Epithelial cell of esophagus (primary cell): ENCODE data around the gene COMMD3.
A peak's percentile ranks its signal among the peaks of the same experiment; 100 is the strongest.

Experiments used
- DNase-seq: peaks from one replicate; pipeline ENCODE4 v3.0.0; 2010; ENCODE audit warnings: low read depth
- H3K4me3 ChIP-seq: 2 replicates; pipeline ENCODE4 v1.5.1; 2011; ENCODE audit warnings: mild to moderate bottlenecking, low read length, control low read depth
- CTCF ChIP-seq: IDR thresholded peaks from 2 replicates; pipeline ENCODE4 v1.5.1; 2011; ENCODE audit warnings: low read depth, mild to moderate bottlenecking, low read length, control low read depth, inconsistent platforms; ENCODE audit not compliant: insufficient read depth; ENCODE audit errors: missing control alignments

Gene COMMD3

DNA sequence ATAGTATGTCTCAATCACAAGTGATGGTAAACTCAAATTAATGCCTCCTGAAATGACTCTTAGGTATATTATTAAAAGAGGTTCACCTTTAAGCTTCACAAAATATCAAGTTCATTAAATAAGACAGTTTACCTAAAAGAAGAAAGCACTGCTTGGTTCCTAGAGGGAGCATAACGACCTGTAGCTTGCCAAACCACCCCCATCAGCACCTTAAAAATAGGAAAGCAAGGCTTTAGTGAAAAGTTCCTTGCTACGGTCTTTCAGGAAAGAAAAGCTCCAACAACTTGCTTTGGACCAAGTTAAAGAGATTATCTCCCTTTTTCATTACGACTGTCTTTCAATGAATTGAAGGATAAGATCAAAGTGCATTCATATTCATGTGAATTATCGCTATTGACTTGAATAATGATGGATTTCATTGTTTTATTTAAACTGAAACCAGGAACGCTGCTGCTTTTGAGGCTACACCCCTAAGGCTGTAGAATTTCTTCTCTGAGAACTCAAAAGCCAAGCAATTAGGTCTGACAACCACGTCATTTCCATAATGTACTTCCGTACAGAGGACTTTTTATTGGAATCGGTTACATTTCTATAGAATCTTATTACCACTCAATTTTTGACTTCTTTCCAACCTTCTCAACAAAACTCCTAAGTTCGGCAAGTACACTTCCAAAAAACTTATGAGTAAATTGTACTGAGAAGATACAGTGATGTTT, 22.2 kb downstream of the COMMD3 start:
- DNase-seq = no peak
- no peak overlapping the region for H3K4me3 ChIP-seq
- no peak for TF ChIP-seq CTCF

DNA sequence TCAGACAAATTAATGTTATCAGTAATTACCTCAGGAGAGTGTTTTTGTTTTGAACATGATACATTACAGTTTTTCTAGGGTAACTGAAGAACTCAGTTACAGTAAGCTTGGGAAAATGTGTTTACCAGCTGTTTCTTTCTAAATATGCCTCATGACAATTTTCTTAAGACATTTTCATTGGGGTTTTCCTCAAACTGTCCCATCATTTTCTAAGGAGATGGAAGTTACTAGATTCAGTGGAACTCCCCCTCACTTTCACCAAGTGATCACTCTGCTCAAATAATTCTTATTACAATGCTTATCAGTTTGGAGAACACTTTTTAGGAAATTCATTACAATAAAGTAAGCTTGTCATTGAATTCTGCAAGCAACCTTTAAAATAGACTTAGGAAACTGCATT, 22.7 kb downstream of the COMMD3 start:
- no peak overlapping the region for H3K4me3 ChIP-seq
- TF ChIP-seq CTCF = no peak
- DNase-seq = no peak

DNA sequence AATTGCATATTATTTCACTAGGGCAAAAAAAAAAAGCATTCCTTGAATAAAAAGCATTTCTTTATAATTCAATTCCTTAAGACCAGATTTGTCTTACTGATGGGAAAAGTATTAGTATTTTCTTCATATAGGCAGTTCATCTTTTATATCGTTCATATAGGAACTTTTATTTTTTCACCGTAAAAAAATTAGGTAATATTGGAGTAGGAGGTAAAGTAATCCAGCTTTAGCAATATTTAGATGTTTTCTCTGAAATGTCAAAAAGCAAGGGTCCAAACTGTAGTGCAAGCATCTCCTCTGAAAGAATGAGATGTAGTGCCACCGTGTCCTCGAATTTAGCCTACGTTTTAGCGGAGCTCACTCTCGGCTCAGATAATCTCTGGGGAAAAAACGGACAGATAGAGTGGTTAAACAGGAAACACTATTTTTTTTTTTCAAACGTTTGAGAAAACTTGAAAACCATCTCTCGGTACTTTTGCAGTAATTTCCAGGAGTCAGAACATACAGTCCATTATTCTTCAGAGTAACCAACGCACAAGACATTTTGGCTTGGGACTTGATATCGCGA, 23.7 kb downstream of the COMMD3 start:
- TF ChIP-seq CTCF = no peak
- DNase-seq = no peak
- H3K4me3 ChIP-seq = peak overlapping the region; percentile 63

- H3K4me3 ChIP-seq = peak overlapping the region; percentile 63
- no peak for TF ChIP-seq CTCF
- DNase-seq = peak; percentile 69
Measured at GRCh38 chr10:22340329-22341189, 24.4 kb downstream of the COMMD3 start.

- no peak for TF ChIP-seq CTCF
- no peak for DNase-seq
- H3K4me3 ChIP-seq = peak overlapping the region; percentile 40
Measured at GRCh38 chr10:22341190-22341925, 25.2 kb downstream of the COMMD3 start.

DNA sequence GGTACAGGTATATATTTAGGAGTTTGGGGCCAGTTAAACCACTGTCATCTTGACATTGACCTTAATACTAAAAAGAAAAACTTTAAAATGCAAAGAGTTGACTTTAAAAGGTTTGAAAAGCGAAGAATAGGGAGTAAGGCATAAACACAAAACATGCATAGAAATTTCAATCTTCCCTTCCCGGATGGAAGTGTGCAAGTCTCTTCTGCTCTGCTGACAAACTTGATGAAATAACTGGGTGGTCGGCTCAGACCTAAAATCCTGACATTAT, 25.7 kb downstream of the COMMD3 start:
- no peak overlapping the region for H3K4me3 ChIP-seq
- no peak for TF ChIP-seq CTCF
- no peak for DNase-seq
